ENCODE results near the gene FAM174C.
"Not testable (repeated sequence)": the region's sequence is repeated elsewhere in the genome, so short reads cannot be mapped to it uniquely, and the experiment has no call there.

Gene FAM174C

DNA sequence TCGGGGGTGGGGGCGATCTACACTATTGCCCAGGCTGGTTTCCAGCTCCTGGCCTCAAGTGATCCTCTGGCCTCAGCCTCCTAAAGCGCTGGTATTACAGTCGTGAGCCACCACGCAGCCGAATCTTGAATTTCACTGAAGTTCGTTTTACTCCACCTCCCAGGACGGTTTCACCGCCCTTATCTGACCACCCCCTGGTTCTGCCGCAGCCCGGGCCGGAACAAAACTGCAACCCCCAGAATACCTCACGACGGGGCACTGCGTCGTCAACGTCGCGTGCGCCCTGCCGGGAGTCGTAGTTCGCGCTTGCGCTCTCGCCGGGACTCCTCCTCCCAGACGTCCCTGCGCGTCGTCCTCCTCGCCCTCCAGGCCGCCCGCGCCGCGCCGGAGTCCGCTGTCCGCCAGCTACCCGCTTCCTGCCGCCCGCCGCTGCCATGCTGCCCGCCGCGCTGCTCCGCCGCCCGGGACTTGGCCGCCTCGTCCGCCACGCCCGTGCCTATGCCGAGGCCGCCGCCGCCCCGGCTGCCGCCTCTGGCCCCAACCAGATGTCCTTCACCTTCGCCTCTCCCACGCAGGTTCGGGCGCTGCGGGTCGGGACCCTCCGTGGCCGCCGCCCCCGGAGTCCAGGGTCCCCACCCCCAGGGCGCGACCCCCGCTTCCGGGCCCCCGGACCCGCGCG lies 33.8 kb upstream of the FAM174C start, which contains the start of gene ATP5F1D:
TSS of gene ATP5F1D (plus strand) at position 335 of the 679 bp plus-strand sequence. CDS start at position 435, 100 bp downstream.
- H3K4me1 ChIP-seq (ENCODE audit: control extremely low read depth in 1 of 4, control insufficient read depth in 4 of 4, insufficient read depth in 4 of 4, low read length in 3 of 4), result peaks cover 0 to 74% (median 66%) of the 10 kb centered on the region in 4 experiments
- no peaks in the 10 kb centered on the region for H3K9me3 ChIP-seq (ENCODE audit: control extremely low read depth in 1 of 5, control insufficient read depth in 4 of 5, insufficient read depth in 2 of 5, low read depth in 1 of 5, low read length in 4 of 5)
- H3K27me3 ChIP-seq (replicated peaks in 2 of 5; ENCODE audit: control insufficient read depth in 4 of 5, insufficient read depth in 5 of 5, low read length in 4 of 5), result peaks cover 0 to 19% (median 2%) of the 10 kb centered on the region in 5 experiments
- peak within 1 kb of the TSS; percentile 68 to 92 (median 79) for H3K4me3 ChIP-seq (ENCODE audit: control insufficient read depth in 1 of 7, extremely low read depth in 1 of 7, insufficient read depth in 4 of 7, low read depth in 2 of 7, low read length in 6 of 7)
- H3K27ac ChIP-seq (ENCODE audit: insufficient read depth in 1 of 2, low read depth in 1 of 2, low read length in 2 of 2, poor library complexity in 1 of 2, severe bottlenecking in 2 of 2), result peak within 1 kb of the TSS in 1 of 2 experiments; percentile 79
- DNase-seq, result peak; percentile 91 to 93 (median 92)
- 0% methylated on average over 55 of the region's 79 CpGs for WGBS (ENCODE audit: insufficient coverage)
- H3K36me3 ChIP-seq (ENCODE audit: control insufficient read depth in 4 of 4, insufficient read depth in 4 of 4, low read length in 3 of 4), result peaks cover 0 to 19% (median 0%) of the 10 kb centered on the region in 4 experiments
- POLR2A ChIA-PET, result interaction anchor here (0.9 to 1.6 kb wide), 2 partner anchors 18 to 28 kb away, joined by 3 to 4 read pairs; partner anchors contain the start of gene CIRBP
- CTCF ChIA-PET, result interaction anchor here (0.7 to 3.1 kb wide), 10 partner anchors 20 to 214 kb away, joined by 3 to 12 read pairs (median 5); no protein-coding TSS in a partner anchor

DNA sequence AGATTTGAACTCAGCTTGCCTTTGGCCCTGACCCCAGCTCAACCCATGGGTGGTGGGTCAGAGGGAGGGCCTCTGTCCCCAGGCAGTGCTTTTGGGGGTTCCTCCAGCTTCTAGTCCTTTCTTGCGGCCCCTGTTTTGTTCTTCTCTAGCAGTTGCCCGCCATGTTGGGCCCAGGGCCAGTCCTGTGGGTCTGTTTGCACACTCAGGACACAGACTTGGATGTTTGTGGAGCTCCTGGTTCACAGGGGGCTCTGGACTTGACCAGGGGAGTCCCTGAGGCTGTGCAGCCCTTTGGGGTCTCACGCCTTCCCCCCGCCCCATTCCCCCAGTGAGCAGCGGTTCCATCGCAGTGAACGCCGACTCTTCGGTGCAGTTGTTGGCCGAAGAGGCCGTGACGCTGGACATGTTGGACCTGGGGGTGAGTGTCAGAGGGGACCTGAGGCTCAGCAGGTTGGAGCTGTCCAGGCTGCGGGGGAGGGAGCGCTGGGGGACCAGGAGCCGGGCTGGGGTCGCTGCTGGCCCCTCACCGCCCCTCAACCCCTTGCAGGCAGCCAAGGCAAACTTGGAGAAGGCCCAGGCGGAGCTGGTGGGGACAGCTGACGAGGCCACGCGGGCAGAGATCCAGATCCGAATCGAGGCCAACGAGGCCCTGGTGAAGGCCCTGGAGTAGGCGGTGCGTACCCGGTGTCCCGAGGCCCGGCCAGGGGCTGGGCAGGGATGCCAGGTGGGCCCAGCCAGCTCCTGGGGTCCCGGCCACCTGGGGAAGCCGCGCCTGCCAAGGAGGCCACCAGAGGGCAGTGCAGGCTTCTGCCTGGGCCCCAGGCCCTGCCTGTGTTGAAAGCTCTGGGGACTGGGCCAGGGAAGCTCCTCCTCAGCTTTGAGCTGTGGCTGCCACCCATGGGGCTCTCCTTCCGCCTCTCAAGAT lies 31.3 kb upstream of the FAM174C start:
- ChIA-PET POLR2A (interaction anchor here (1.0 to 4.2 kb wide), 7 partner anchors 9 to 29 kb away, joined by 3 to 70 read pairs (median 9); partner anchors contain the start of gene CIRBP), CTCF (interaction anchor here (0.5 to 5.3 kb wide), 23 partner anchors 17 to 384 kb away, joined by 3 to 268 read pairs (median 4); partner anchors contain the start of genes CFD, CIRBP and FAM174C)
- Histone ChIP-seq H3K9me3 (ENCODE audit: control extremely low read depth in 1 of 5, control insufficient read depth in 4 of 5, insufficient read depth in 2 of 5, low read depth in 1 of 5, low read length in 4 of 5) (no peaks in the 10 kb centered on the region), H3K27me3 (replicated peaks in 2 of 5; ENCODE audit: control insufficient read depth in 4 of 5, insufficient read depth in 5 of 5, low read length in 4 of 5) (no peaks in the 10 kb centered on the region), H3K4me3 (ENCODE audit: control insufficient read depth in 1 of 7, extremely low read depth in 1 of 7, insufficient read depth in 4 of 7, low read depth in 2 of 7, low read length in 6 of 7) (peak overlapping the region in 2 of 7 experiments; percentile 30 to 32), H3K27ac (ENCODE audit: insufficient read depth in 1 of 2, low read depth in 1 of 2, low read length in 2 of 2, poor library complexity in 1 of 2, severe bottlenecking in 2 of 2) (peak overlapping the region in 1 of 2 experiments; percentile 52), H3K36me3 (ENCODE audit: control insufficient read depth in 4 of 4, insufficient read depth in 4 of 4, low read length in 3 of 4) (peaks cover 0 to 19% (median 0%) of the 10 kb centered on the region in 4 experiments), H3K4me1 (ENCODE audit: control extremely low read depth in 1 of 4, control insufficient read depth in 4 of 4, insufficient read depth in 4 of 4, low read length in 3 of 4) (peaks cover 0 to 68% (median 59%) of the 10 kb centered on the region in 4 experiments)
- 62% methylated on average over 33 of the region's 33 CpGs for WGBS (ENCODE audit: insufficient coverage)
- peak; percentile 85 to 91 (median 89) for DNase-seq

DNA sequence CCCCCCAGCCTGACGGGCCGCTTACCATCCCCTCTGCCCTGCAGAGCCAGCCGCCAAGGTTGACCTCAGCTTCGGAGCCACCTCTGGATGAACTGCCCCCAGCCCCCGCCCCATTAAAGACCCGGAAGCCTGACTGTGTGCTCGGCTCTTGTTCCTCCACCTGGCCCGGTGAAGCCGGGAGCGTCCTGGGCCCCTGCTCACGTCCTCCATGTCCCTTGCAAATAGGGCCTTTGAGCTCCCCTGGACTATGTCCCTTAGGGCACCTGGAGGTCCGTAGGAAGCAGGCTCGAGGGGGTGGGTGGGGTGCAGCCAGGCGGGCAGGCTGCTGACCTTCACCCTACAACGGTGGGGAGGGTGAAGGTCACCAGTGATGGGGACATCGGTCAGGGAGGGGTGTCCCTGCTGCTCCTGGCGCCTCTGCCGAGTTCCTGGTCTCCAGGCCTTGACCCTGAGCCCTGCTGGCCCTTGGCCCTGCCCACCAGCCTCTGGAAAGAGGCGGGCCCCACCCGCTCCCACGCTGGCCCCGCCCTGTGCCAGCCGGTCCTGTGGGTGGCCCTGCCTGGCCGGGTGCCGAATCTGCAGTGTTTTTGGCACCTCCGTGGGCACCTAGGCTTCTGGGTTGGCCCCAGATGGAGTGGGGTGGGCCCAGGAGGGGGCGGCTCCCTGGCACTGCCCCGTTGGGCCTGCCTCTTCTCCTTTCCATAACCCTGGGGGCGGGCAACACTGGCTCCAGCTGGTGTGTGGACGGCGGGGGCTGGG lies 30.5 kb upstream of the FAM174C start:
- POLR2A ChIA-PET, result interaction anchor here (1.0 to 4.2 kb wide), 7 partner anchors 8 to 28 kb away, joined by 3 to 70 read pairs (median 9); partner anchors contain the start of gene CIRBP
- peaks cover 0 to 19% (median 0%) of the 10 kb centered on the region in 4 experiments for H3K36me3 ChIP-seq (ENCODE audit: control insufficient read depth in 4 of 4, insufficient read depth in 4 of 4, low read length in 3 of 4)
- peaks cover 0 to 63% (median 56%) of the 10 kb centered on the region in 4 experiments for H3K4me1 ChIP-seq (ENCODE audit: control extremely low read depth in 1 of 4, control insufficient read depth in 4 of 4, insufficient read depth in 4 of 4, low read length in 3 of 4)
- CTCF ChIA-PET, result interaction anchor here (0.5 to 5.3 kb wide), 19 partner anchors 16 to 208 kb away, joined by 3 to 268 read pairs (median 4); partner anchors contain the start of genes CIRBP and FAM174C
- no peaks in the 10 kb centered on the region for H3K27me3 ChIP-seq (replicated peaks in 2 of 5; ENCODE audit: control insufficient read depth in 4 of 5, insufficient read depth in 5 of 5, low read length in 4 of 5)
- 41% methylated on average over 17 of the region's 31 CpGs for WGBS (ENCODE audit: insufficient coverage)
- DNase-seq, result no peak
- H3K9me3 ChIP-seq (ENCODE audit: control extremely low read depth in 1 of 5, control insufficient read depth in 4 of 5, insufficient read depth in 2 of 5, low read depth in 1 of 5, low read length in 4 of 5), result no peaks in the 10 kb centered on the region
- H3K4me3 ChIP-seq (ENCODE audit: control insufficient read depth in 1 of 7, extremely low read depth in 1 of 7, insufficient read depth in 4 of 7, low read depth in 2 of 7, low read length in 6 of 7), result peak overlapping the region in 3 of 7 experiments; percentile 30 to 36 (median 32)
- peak overlapping the region in 1 of 2 experiments; percentile 52 for H3K27ac ChIP-seq (ENCODE audit: insufficient read depth in 1 of 2, low read depth in 1 of 2, low read length in 2 of 2, poor library complexity in 1 of 2, severe bottlenecking in 2 of 2)

DNA sequence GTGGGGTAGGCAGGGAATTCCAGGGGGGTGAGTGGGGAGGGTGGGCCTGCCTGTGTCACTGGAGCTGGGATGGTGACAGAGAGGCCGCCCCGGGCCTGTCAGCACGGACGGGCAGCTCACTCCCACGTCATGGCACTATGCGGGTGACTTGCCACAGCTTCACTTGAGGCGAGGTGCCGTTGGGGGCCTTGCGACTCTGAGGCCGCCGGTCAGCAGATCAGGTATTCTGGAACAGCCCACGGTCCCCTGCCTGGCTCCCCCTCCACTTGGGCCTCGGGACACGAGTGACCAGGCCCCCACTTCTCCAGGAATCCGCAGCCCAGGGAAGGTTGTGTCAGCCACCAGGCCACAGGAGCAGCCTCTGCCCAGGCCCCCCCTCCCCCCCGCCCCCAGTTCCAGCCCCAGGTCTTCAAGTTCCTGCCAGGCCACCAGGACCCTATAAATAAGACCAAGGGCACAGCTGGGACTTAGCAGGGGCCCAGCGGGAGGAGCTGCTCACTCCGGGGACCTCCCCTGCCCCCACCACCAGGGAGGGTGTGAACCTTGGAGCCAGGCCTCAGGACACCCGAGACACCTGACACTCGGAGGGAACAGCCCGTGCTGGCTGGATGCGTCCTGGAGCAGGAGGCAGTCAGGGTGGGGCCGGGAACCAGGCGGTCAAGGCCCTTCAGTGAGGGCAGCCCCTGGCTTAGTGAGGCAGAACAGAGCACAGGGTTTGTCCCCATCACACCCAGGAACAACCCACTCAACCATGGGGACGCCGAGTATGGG lies 29.7 kb upstream of the FAM174C start:
- DNase-seq, result no peak
- Histone ChIP-seq H3K36me3 (ENCODE audit: control insufficient read depth in 4 of 4, insufficient read depth in 4 of 4, low read length in 3 of 4) (peaks cover 0 to 19% (median 0%) of the 10 kb centered on the region in 4 experiments), H3K27ac (ENCODE audit: insufficient read depth in 1 of 2, low read depth in 1 of 2, low read length in 2 of 2, poor library complexity in 1 of 2, severe bottlenecking in 2 of 2) (no peak overlapping the region), H3K27me3 (replicated peaks in 2 of 5; ENCODE audit: control insufficient read depth in 4 of 5, insufficient read depth in 5 of 5, low read length in 4 of 5) (no peaks in the 10 kb centered on the region), H3K9me3 (ENCODE audit: control extremely low read depth in 1 of 5, control insufficient read depth in 4 of 5, insufficient read depth in 2 of 5, low read depth in 1 of 5, low read length in 4 of 5) (no peaks in the 10 kb centered on the region), H3K4me3 (ENCODE audit: control insufficient read depth in 1 of 7, extremely low read depth in 1 of 7, insufficient read depth in 4 of 7, low read depth in 2 of 7, low read length in 6 of 7) (no peak overlapping the region), H3K4me1 (ENCODE audit: control extremely low read depth in 1 of 4, control insufficient read depth in 4 of 4, insufficient read depth in 4 of 4, low read length in 3 of 4) (peaks cover 0 to 58% (median 50%) of the 10 kb centered on the region in 4 experiments)
- CTCF ChIA-PET, result interaction anchor here (1.5 to 5.3 kb wide), 2 partner anchors 15 to 209 kb away, joined by 3 to 268 read pairs; partner anchors contain the start of gene CIRBP
- POLR2A ChIA-PET, result interaction anchor here (4.0 to 4.2 kb wide), 2 partner anchors 21 to 23 kb away, joined by 32 to 70 read pairs; partner anchors contain the start of gene CIRBP
- WGBS (ENCODE audit: insufficient coverage), result 88% methylated on average over 19 of the region's 26 CpGs

DNA sequence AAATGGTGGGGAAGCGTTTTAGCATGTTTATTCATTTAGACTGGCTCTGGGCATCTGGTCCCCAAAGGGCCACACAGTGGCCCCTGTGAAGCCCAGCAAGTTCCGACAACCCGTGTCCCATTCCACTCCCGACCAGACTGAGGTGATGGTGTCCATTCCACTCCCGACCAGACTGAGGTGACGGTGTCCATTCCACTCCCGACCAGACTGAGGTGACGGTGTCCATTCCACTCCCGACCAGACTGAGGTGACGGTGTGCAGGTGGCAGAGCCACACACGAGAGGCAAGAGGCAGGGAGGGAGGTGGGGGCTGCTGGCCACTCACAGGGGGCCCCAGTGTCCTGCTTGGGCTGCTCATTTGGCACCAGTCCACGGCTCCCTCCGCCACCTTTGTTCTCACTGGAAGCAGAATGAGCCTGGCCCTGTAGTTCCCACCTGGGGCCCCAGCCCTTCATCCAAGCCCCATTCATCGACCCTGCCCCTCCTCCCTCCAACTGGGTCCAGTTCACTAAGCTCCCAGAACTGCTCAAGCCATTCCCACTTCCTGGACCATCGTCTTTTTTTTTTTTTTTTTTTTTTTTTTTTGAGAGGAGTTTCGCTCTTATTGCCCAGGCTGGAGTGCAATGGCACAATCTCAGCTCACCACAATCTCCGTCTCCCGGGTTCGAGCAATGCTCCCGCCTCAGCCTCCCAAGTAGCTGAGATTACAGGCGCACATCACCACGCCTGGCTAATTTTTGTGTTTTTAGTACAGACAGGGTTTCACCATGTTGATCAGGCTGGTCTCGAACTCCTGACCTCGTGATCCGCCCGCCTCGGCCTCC lies 28.9 kb upstream of the FAM174C start:
- DNase-seq; H3K9me3 ChIP-seq (ENCODE audit: control extremely low read depth in 1 of 5, control insufficient read depth in 4 of 5, insufficient read depth in 2 of 5, low read depth in 1 of 5, low read length in 4 of 5); H3K4me3 ChIP-seq (ENCODE audit: control insufficient read depth in 1 of 7, extremely low read depth in 1 of 7, insufficient read depth in 4 of 7, low read depth in 2 of 7, low read length in 6 of 7); H3K27me3 ChIP-seq (replicated peaks in 2 of 5; ENCODE audit: control insufficient read depth in 4 of 5, insufficient read depth in 5 of 5, low read length in 4 of 5); H3K27ac ChIP-seq (ENCODE audit: insufficient read depth in 1 of 2, low read depth in 1 of 2, low read length in 2 of 2, poor library complexity in 1 of 2, severe bottlenecking in 2 of 2): not testable (repeated sequence)
- ChIA-PET CTCF (interaction anchor here (5.3 kb wide), 1 partner anchor 15 kb away, joined by 268 read pairs; the partner anchor contains the start of gene CIRBP), POLR2A (interaction anchor here (4.0 to 4.2 kb wide), 2 partner anchors 20 to 23 kb away, joined by 32 to 70 read pairs; partner anchors contain the start of gene CIRBP)
- Histone ChIP-seq H3K4me1 (ENCODE audit: control extremely low read depth in 1 of 4, control insufficient read depth in 4 of 4, insufficient read depth in 4 of 4, low read length in 3 of 4) (peaks cover 0 to 54% (median 46%) of the 10 kb centered on the region in 4 experiments), H3K36me3 (ENCODE audit: control insufficient read depth in 4 of 4, insufficient read depth in 4 of 4, low read length in 3 of 4) (peaks cover 0 to 21% (median 3%) of the 10 kb centered on the region in 4 experiments)
- 92% methylated on average over 15 of the region's 27 CpGs for WGBS (ENCODE audit: insufficient coverage)
